Measurements from ENCODE around the gene EHMT1.

DNA sequence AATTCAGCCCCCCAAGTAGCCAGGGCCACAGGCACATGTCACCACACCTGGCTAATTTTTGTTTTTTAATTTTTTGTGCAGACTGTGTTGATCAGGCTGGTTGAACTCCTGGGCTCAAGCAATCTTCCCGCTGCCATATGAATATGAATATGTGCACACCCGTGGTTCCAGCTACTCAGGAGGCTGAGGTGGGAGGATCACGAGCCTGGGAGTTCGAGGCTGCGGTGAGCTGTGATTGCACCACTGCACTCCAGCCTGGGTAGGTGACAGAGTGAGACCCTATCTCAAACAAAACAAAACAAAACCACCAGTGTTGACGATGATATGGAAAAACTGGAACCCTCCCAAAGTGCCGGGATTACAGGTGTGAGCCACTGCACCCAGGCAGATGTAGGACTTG, 32.0 kb downstream of the EHMT1 start:
- TF ChIP-seq, protein P1, sequence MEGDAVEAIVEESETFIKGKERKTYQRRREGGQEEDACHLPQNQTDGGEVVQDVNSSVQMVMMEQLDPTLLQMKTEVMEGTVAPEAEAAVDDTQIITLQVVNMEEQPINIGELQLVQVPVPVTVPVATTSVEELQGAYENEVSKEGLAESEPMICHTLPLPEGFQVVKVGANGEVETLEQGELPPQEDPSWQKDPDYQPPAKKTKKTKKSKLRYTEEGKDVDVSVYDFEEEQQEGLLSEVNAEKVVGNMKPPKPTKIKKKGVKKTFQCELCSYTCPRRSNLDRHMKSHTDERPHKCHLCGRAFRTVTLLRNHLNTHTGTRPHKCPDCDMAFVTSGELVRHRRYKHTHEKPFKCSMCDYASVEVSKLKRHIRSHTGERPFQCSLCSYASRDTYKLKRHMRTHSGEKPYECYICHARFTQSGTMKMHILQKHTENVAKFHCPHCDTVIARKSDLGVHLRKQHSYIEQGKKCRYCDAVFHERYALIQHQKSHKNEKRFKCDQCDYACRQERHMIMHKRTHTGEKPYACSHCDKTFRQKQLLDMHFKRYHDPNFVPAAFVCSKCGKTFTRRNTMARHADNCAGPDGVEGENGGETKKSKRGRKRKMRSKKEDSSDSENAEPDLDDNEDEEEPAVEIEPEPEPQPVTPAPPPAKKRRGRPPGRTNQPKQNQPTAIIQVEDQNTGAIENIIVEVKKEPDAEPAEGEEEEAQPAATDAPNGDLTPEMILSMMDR (conservative IDR thresholded peaks at IDR 0.05), result no peak
- TF ChIP-seq ZFX (IDR thresholded peaks at IDR 0.05), result no peak

All from C4-2B (cell line).